NCI-H1092 (cell line): ENCODE results near the gene SCP2D1.

Experiments used
- DNase-seq: peaks from one replicate; lab custom pipeline; 2025; lab: John Stamatoyannopoulos, UW

Gene SCP2D1

GRCh38 chr20:18815194-18815942 lies 1.8 kb downstream of the SCP2D1 start:
- no peak for DNase-seq

- DNase-seq: no peak
Observed at GRCh38 chr20:18822832-18823231, 9.2 kb downstream of the SCP2D1 start.

GRCh38 chr20:18831830-18832499 lies 18.4 kb downstream of the SCP2D1 start:
- DNase-seq: no peak

- no peak for DNase-seq
Observed at GRCh38 chr20:18832546-18833200, 19.1 kb downstream of the SCP2D1 start.

GRCh38 chr20:18835466-18836256 lies 22.1 kb downstream of the SCP2D1 start:
- DNase-seq: no peak

- no peak for DNase-seq
Observed at GRCh38 chr20:18837718-18838117, 24.1 kb downstream of the SCP2D1 start.

- no peak for DNase-seq
Observed at GRCh38 chr20:18839507-18840247, 26.1 kb downstream of the SCP2D1 start.

- DNase-seq: no peak
Observed at GRCh38 chr20:18840248-18840645, 26.7 kb downstream of the SCP2D1 start.

GRCh38 chr20:18845017-18845416 lies 31.4 kb downstream of the SCP2D1 start:
- DNase-seq: no peak

GRCh38 chr20:18847226-18847755 lies 33.7 kb downstream of the SCP2D1 start:
- DNase-seq: no peak

GRCh38 chr20:18849131-18849530 lies 35.5 kb downstream of the SCP2D1 start:
- no peak for DNase-seq

- no peak for DNase-seq
Observed at GRCh38 chr20:18851629-18852028, 38.0 kb downstream of the SCP2D1 start.

- no peak for DNase-seq
Observed at GRCh38 chr20:18852318-18852717, 38.7 kb downstream of the SCP2D1 start.

GRCh38 chr20:18853216-18853615 lies 39.6 kb downstream of the SCP2D1 start:
- no peak for DNase-seq

- no peak for DNase-seq
Observed at GRCh38 chr20:18853946-18854646, 40.5 kb downstream of the SCP2D1 start.

- no peak for DNase-seq
Observed at GRCh38 chr20:18855882-18856281, 42.3 kb downstream of the SCP2D1 start.

GRCh38 chr20:18856873-18857272 lies 43.3 kb downstream of the SCP2D1 start:
- no peak for DNase-seq

GRCh38 chr20:18857640-18858039 lies 44.1 kb downstream of the SCP2D1 start:
- DNase-seq: no peak

- DNase-seq: no peak
Observed at GRCh38 chr20:18858816-18859215, 45.2 kb downstream of the SCP2D1 start.
